HepG2 (cell line): ENCODE data around the gene NEURL4. TPM values are rescaled to one million over a fixed set of nuclear protein-coding genes. Genes with fewer than 3 reads are reported as not detected.

Source experiments
- CEBPG ChIP-seq: IDR thresholded peaks from 2 replicates; pipeline ENCODE4 v1.6.1; 2016
- E2F5 ChIP-seq: sonication (generic); formaldehyde crosslinking; conservative IDR thresholded peaks from 2 replicates; pipeline ENCODE4 v1.4.0; 2020; ENCODE audit warnings: missing genetic modification reagents
- ELF1 ChIP-seq: sonication (generic); formaldehyde crosslinking; IDR thresholded peaks from 2 replicates; pipeline ENCODE4 v1.4.0; 2020; ENCODE audit warnings: missing genetic modification reagents
- HNRNPUL1 ChIP-seq: fragments of 200-400 bp; formaldehyde crosslinking; IDR thresholded peaks from 2 replicates; pipeline ENCODE4 v1.6.1; 2017; ENCODE audit warnings: low read depth, mild to moderate bottlenecking, low read length, moderate library complexity
- KMT2B ChIP-seq: IDR thresholded peaks from 2 replicates; pipeline ENCODE4 v1.6.1; 2016; ENCODE audit warnings: missing genetic modification reagents, missing compliant biosample characterization
- PPARG ChIP-seq: conservative IDR thresholded peaks from 2 replicates; pipeline ENCODE4 v1.6.1; 2016; ENCODE audit warnings: missing biosample characterization, missing genetic modification reagents
- REST ChIP-seq, 2 experiments: IDR thresholded peaks; 2 replicates each; pipeline ENCODE4 v1.6.1; 2011 to 2012; ENCODE audit warnings: low read length in 2 of 2, borderline replicate concordance in 1 of 2, low read depth in 1 of 2, mild to moderate bottlenecking in 1 of 2, moderate library complexity in 1 of 2
- SIN3A ChIP-seq: IDR thresholded peaks from 2 replicates; pipeline ENCODE4 v1.6.1; 2011; ENCODE audit warnings: low read depth, mild to moderate bottlenecking, control low read depth, low read length, borderline replicate concordance
- ZBTB10 ChIP-seq: sonication (generic); formaldehyde crosslinking; IDR thresholded peaks from 2 replicates; pipeline ENCODE4 v1.4.0; 2020; ENCODE audit warnings: missing genetic modification reagents, borderline replicate concordance
- ZBTB25 ChIP-seq: IDR thresholded peaks from 2 replicates; pipeline ENCODE4 v1.6.1; 2018; ENCODE audit warnings: missing genetic modification reagents
- ZBTB39 ChIP-seq: sonication (generic); formaldehyde crosslinking; IDR thresholded peaks from 2 replicates; pipeline ENCODE4 v1.5.0; 2020; ENCODE audit warnings: missing genetic modification reagents
- ZNF136 ChIP-seq: sonication (generic); formaldehyde crosslinking; IDR thresholded peaks from 2 replicates; pipeline ENCODE4 v1.8.1; 2022; ENCODE audit warnings: low read depth, mild to moderate bottlenecking, moderate library complexity, missing genetic modification reagents
- ZNF160 ChIP-seq: sonication (generic); formaldehyde crosslinking; IDR thresholded peaks from 2 replicates; pipeline ENCODE4 v1.8.0; 2022; ENCODE audit warnings: mild to moderate bottlenecking, inconsistent platforms, missing genetic modification reagents
- ZNF205 ChIP-seq: IDR thresholded peaks from 2 replicates; pipeline ENCODE4 v1.6.1; 2018; ENCODE audit warnings: missing biosample characterization, missing genetic modification reagents
- ZNF225 ChIP-seq: sonication (generic); formaldehyde crosslinking; IDR thresholded peaks from 2 replicates; pipeline ENCODE4 v1.4.0; 2020; ENCODE audit warnings: mild to moderate bottlenecking, missing genetic modification reagents
- ZNF549 ChIP-seq: sonication (generic); formaldehyde crosslinking; IDR thresholded peaks from 2 replicates; pipeline ENCODE4 v1.5.0; 2020; ENCODE audit warnings: missing genetic modification reagents
- ZNF704 ChIP-seq: sonication (generic); formaldehyde crosslinking; IDR thresholded peaks from 2 replicates; pipeline ENCODE4 v1.8.1; 2023; ENCODE audit warnings: mild to moderate bottlenecking, inconsistent platforms, moderate library complexity, missing genetic modification reagents, borderline replicate concordance
- polyA plus RNA-seq, 8 experiments: library from polyadenylated mRNA; depleted of rRNA in 3 of 8; stranded (reverse) in 7 of 8; unstranded in 1 of 8; fragments of >200 nt; fragmentation: Illumina TruSeq in 4 of 8; extraction: Trizol in 4 of 8; gene quantifications; 2 replicates each; pipeline versions ENCODE4 v1.2.1 to v1.2.3, GENCODE V29; 2011 to 2016; ENCODE audit warnings: low read depth in 4 of 8, missing spikeins in 1 of 8, mixed read lengths in 1 of 8; ENCODE audit not compliant: insufficient read depth in 1 of 8
- total RNA-seq, 5 experiments: library from RNA; depleted of rRNA; stranded (reverse); fragments of >200 nt; fragmentation: Illumina TruSeq; extraction: Trizol; gene quantifications; 2 replicates each; pipeline ENCODE4 v1.2.3, GENCODE V29; 2016; ENCODE audit warnings: low read depth in 1 of 5

Gene NEURL4
- total and polyA plus RNA-seq, 2 of the 13 experiments (the other 11 are each of a cell fraction or from before 2014, with no cell fraction given), result 14.8 to 15.7 TPM

- no peak for TF ChIP-seq ZNF136
- TF ChIP-seq ELF1 (CRISPR knock-in tag), result no peak
- TF ChIP-seq ZNF549 (CRISPR knock-in tag), result no peak
- TF ChIP-seq ZNF704 (CRISPR knock-in tag), result no peak; the same call in 1 of the 2 replicates
- no peak for TF ChIP-seq ZNF205 (CRISPR knock-in tag)
- peak; percentile 80; the same call in 1 of the 2 replicates for TF ChIP-seq SIN3A
- TF ChIP-seq ZBTB25 (CRISPR knock-in tag), result no peak
- TF ChIP-seq REST (IDR thresholded peaks at IDR 0.05; ENCODE audit: borderline replicate concordance in 1 of 2, low read depth in 1 of 2, low read length in 2 of 2), result no peak
- no peak for TF ChIP-seq ZNF225 (CRISPR knock-in tag)
- no peak for TF ChIP-seq KMT2B (CRISPR knock-in tag)
- no peak for TF ChIP-seq PPARG
- peak; percentile 48; the same call in 1 of the 2 replicates for TF ChIP-seq E2F5 (CRISPR knock-in tag)
- no peak for TF ChIP-seq ZBTB10 (CRISPR knock-in tag)
- no peak for TF ChIP-seq ZBTB39 (CRISPR knock-in tag)
- TF ChIP-seq HNRNPUL1, result no peak
- no peak for TF ChIP-seq CEBPG (CRISPR knock-in tag)
- no peak for TF ChIP-seq ZNF160 (CRISPR knock-in tag)
Observed at GRCh38 chr17:7281074-7281952, 47.8 kb downstream of the NEURL4 start, which contains the start of gene SLC2A4 (continued).
